Pancreas (tissue), 10 donors: Measurements from ENCODE around the gene POSTN. TPM values are rescaled to one million over a fixed set of nuclear protein-coding genes. Genes with fewer than 3 reads are reported as not detected.

Experiments
- ATAC-seq, 4 donors: fragments of 200-7000 bp; cut with Tn5 transposase; one replicate each; pipeline versions ENCODE4 v1.8.0 to v1.9.1; 2020; ENCODE audit warnings: mild to moderate bottlenecking in 4 of 4, moderate library complexity in 4 of 4
- DNase-seq, 6 donors: peaks; one replicate each; pipeline ENCODE4 v3.0.0-alpha.2; 2020
- FAIRE-seq: peaks from 2 replicates; lab custom pipeline; 2012; peaks lifted over from hg19 to GRCh38; lab: Jason Lieb, UNC
- H3K27ac ChIP-seq, 4 donors: fragments of 200-600 bp; sonication (generic); 1 replicate in 3 of 4; 2 replicates in 1 of 4; pipeline versions ENCODE4 v1.5.0 to v1.8.0; 2020
- H3K27me3 ChIP-seq, 4 donors: fragments of 200-600 bp; one replicate each; pipeline ENCODE4 v1.8.0; 2021
- H3K36me3 ChIP-seq, 3 donors: fragments of 200-600 bp; sonication (generic) in 1 of 3; one replicate each; pipeline versions ENCODE4 v1.5.0 to v1.8.0; 2020 to 2021
- H3K4me1 ChIP-seq, 3 donors: fragments of 200-600 bp; one replicate each; pipeline ENCODE4 v1.8.0; 2021
- H3K4me3 ChIP-seq, 4 donors: fragments of 200-600 bp; sonication (generic) in 2 of 4; one replicate each; pipeline versions ENCODE4 v1.5.0 to v1.8.0; 2020 to 2021
- H3K9me3 ChIP-seq, 4 donors: fragments of 200-600 bp; one replicate each; pipeline ENCODE4 v1.8.0; 2021
- WGBS, 2 donors: extraction: QIAGEN DNeasy Blood & Tissue Kit; methylation state at CpG; one replicate each; pipeline ENCODE4 v1.1.7; 2013; 5-methylcytosine and 5-hydroxymethylcytosine counted together
- intact Hi-C, 3 donors: fragments of 100-400 bp; cut with DNase I; formaldehyde crosslinking; loops; one replicate each; pipeline versions ENCODE4 v1.11.1 to v1.14.2; 2022
- polyA plus RNA-seq, 2 donors: library from polyadenylated mRNA; stranded (reverse); fragments of 200-250 nt; gene quantifications; one replicate each; pipeline ENCODE4 v1.2.3, GENCODE V29; 2013
- total RNA-seq, 6 donors: library from RNA; stranded (reverse); fragmentation: NEBNext Ultra II Directional in 4 of 6; extraction: Animal tissue kit (Norgen Biotek cat#: 25700) in 4 of 6; gene quantifications; one replicate each; pipeline versions ENCODE4 v1.2.1 to v1.2.4, GENCODE V29; 2021 to 2023
- TF ChIP-seq, protein P1 (sequence below), 4 donors: fragments of 200-600 bp; sonication (generic) in 3 of 4; IDR thresholded peaks; one replicate each; pipeline versions ENCODE4 v1.5.0 to v1.8.0; 2021; ENCODE audit warnings: antibody characterized with exemption in 4 of 4
- donor health status: healthy with polysubstance abuse.
- donor health status: DM: no; HTN: no; CAD: no; lungs with moderate emphysema.
- donor health status: DM: no; HTN: no; CAD: no.
- donor health status: control.
- donor health status: control.
- donor health status: Bipolar disorder and iron deficiency.
- donor health status: DM: yes; HTN: yes; CAD: no.
- donor health status: DM: no; HTN: no; CAD: no.
- donor health status: DM: no; HTN: no; CAD: no.
- donor health status: DM: yes; HTN: yes; CAD: no.

The POSTN gene
- total and polyA plus RNA-seq, 8 donors = 0.24 to 41.6 (median 2.4) TPM

GRCh38 chr13:37546087-37546486, 52.5 kb downstream of the POSTN start:
- TF ChIP-seq, protein P1, sequence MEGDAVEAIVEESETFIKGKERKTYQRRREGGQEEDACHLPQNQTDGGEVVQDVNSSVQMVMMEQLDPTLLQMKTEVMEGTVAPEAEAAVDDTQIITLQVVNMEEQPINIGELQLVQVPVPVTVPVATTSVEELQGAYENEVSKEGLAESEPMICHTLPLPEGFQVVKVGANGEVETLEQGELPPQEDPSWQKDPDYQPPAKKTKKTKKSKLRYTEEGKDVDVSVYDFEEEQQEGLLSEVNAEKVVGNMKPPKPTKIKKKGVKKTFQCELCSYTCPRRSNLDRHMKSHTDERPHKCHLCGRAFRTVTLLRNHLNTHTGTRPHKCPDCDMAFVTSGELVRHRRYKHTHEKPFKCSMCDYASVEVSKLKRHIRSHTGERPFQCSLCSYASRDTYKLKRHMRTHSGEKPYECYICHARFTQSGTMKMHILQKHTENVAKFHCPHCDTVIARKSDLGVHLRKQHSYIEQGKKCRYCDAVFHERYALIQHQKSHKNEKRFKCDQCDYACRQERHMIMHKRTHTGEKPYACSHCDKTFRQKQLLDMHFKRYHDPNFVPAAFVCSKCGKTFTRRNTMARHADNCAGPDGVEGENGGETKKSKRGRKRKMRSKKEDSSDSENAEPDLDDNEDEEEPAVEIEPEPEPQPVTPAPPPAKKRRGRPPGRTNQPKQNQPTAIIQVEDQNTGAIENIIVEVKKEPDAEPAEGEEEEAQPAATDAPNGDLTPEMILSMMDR (IDR thresholded peaks at IDR 0.05) = no peak
- Histone ChIP-seq H3K4me3 (no peak overlapping the region), H3K36me3 (no peaks in the 10 kb centered on the region), H3K27ac (no peak overlapping the region), H3K27me3 (no peaks in the 10 kb centered on the region), H3K9me3 (no peaks in the 10 kb centered on the region), H3K4me1 (no peaks in the 10 kb centered on the region)
- 37 to 44% methylated on average over 3 of the region's 3 CpGs for WGBS, 2 donors
- intact Hi-C loops = no loop called here
- FAIRE-seq = no peak
- ATAC-seq = no peak
- DNase-seq = no peak

- ATAC-seq (no peak), FAIRE-seq (no peak), DNase-seq (no peak)
- TF ChIP-seq, protein P1 (IDR thresholded peaks at IDR 0.05) = no peak
- Histone ChIP-seq H3K9me3 (no peaks in the 10 kb centered on the region), H3K27me3 (no peaks in the 10 kb centered on the region), H3K36me3 (no peaks in the 10 kb centered on the region), H3K4me3 (no peak overlapping the region), H3K4me1 (no peaks in the 10 kb centered on the region), H3K27ac (no peak overlapping the region)
- 65 to 82% methylated on average over 3 of the region's 3 CpGs for WGBS, 2 donors
- intact Hi-C loops = no loop called here
These were observed 53.6 kb downstream of the POSTN start for GRCh38 chr13:37544995-37545394.

GRCh38 chr13:37539976-37540605, 58.5 kb downstream of the POSTN start:
- FAIRE-seq = no peak
- WGBS, 2 donors = 50 to 72% methylated on average over 3 of the region's 3 CpGs
- no peak overlapping the region for H3K27ac ChIP-seq

GRCh38 chr13:37539170-37539569, 59.4 kb downstream of the POSTN start:
- WGBS, 2 donors = 55 to 68% methylated on average over 2 of the region's 2 CpGs
- no peaks in the 10 kb centered on the region for H3K4me1 ChIP-seq
- ATAC-seq (no peak), FAIRE-seq (no peak), DNase-seq (no peak)
- H3K27me3 ChIP-seq = no peaks in the 10 kb centered on the region
- no peaks in the 10 kb centered on the region for H3K9me3 ChIP-seq
- no peak overlapping the region for H3K27ac ChIP-seq
- no peak overlapping the region for H3K4me3 ChIP-seq
- intact Hi-C loops = no loop called here
- H3K36me3 ChIP-seq = no peaks in the 10 kb centered on the region
- TF ChIP-seq, protein P1 (IDR thresholded peaks at IDR 0.05) = no peak

More at GRCh38 chr13:37539976-37540605, 58.5 kb downstream of the POSTN start:
- H3K36me3 ChIP-seq = no peaks in the 10 kb centered on the region
- H3K4me1 ChIP-seq = no peaks in the 10 kb centered on the region
- ATAC-seq (no peak), DNase-seq (no peak)
- H3K9me3 ChIP-seq = no peaks in the 10 kb centered on the region
- TF ChIP-seq, protein P1 (IDR thresholded peaks at IDR 0.05) = no peak
- intact Hi-C loops = no loop called here
- H3K4me3 ChIP-seq = no peak overlapping the region
- no peaks in the 10 kb centered on the region for H3K27me3 ChIP-seq

DNA sequence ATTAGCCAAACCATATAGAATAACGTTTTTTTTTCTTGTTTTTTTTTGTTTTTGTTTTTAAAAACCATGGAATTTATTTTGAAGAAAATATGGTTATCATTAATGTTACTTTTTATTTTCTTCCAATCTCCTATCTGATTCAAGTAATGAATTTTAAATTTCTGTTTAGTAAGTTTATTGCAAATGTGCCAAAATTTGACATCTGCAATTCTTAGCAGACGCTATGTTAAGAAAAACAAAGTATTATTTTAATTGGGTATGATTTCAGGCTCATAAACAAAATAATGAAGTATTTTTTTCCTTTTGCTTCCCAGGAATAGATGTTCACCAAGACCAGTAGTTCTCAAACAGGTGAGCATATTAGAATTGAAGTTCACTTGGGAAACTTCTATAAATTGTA, 63.1 kb downstream of the POSTN start:
- intact Hi-C loops = no loop called here
- no peaks in the 10 kb centered on the region for H3K36me3 ChIP-seq
- 40 to 53% methylated on average over 2 of the region's 2 CpGs for WGBS, 2 donors
- DNase-seq = no peak
- no peak overlapping the region for H3K4me3 ChIP-seq
- ATAC-seq = no peak
- TF ChIP-seq, protein P1 (IDR thresholded peaks at IDR 0.05) = no peak
- H3K27me3 ChIP-seq = no peaks in the 10 kb centered on the region
- no peak for FAIRE-seq
- H3K27ac ChIP-seq = no peak overlapping the region
- H3K4me1 ChIP-seq = no peaks in the 10 kb centered on the region
- H3K9me3 ChIP-seq = no peaks in the 10 kb centered on the region
